GM18907 (cell line): ENCODE data around the gene NIPAL1.
"Not testable (repeated sequence)": the region's sequence is repeated elsewhere in the genome, so short reads cannot be mapped to it uniquely, and the experiment has no call there.

Source experiments
- ATAC-seq: cut with Tn5 transposase; IDR thresholded peaks from one replicate; pipeline ENCODE4 v1.9.1; 2021; ENCODE audit warnings: mild to moderate bottlenecking, moderate library complexity; ENCODE audit not compliant: unreplicated experiment

Gene NIPAL1

GRCh38 chr4:48016141-48017107, at the start of gene NIPAL1, which contains the start of gene CNGA1:
Gene NIPAL1, plus strand, starts transcription at chr4:48016772. Its CDS starts 68 bp downstream, at chr4:48016840.
Gene CNGA1, minus strand, starts transcription at chr4:48016681. Its CDS starts 63,992 bp downstream, at chr4:47952689.
- peak; percentile 89 for ATAC-seq

- no peak for ATAC-seq
These were observed 47.7 kb upstream of the NIPAL1 start for GRCh38 chr4:47968847-47969246.

GRCh38 chr4:47972181-47972580, 44.4 kb upstream of the NIPAL1 start:
- peak; percentile 76 for ATAC-seq

- ATAC-seq = no peak
These were observed 43.9 kb upstream of the NIPAL1 start for GRCh38 chr4:47972721-47973120.

- no peak for ATAC-seq
These were observed 42.0 kb upstream of the NIPAL1 start for GRCh38 chr4:47974566-47974965.

GRCh38 chr4:47990145-47990544, 26.4 kb upstream of the NIPAL1 start:
- ATAC-seq = no peak

GRCh38 chr4:47992475-47992874, 24.1 kb upstream of the NIPAL1 start:
- not testable (repeated sequence) for ATAC-seq

GRCh38 chr4:47996021-47996420, 20.6 kb upstream of the NIPAL1 start:
- ATAC-seq = no peak

- ATAC-seq = no peak
These were observed 14.3 kb upstream of the NIPAL1 start for GRCh38 chr4:48002267-48002666.

GRCh38 chr4:48003568-48003967, 13.0 kb upstream of the NIPAL1 start:
- not testable (repeated sequence) for ATAC-seq

GRCh38 chr4:48005781-48006180, 10.8 kb upstream of the NIPAL1 start:
- ATAC-seq = no peak

- ATAC-seq = no peak
These were observed 8.5 kb upstream of the NIPAL1 start for GRCh38 chr4:48008021-48008596.

- ATAC-seq = not testable (repeated sequence)
These were observed 5.7 kb upstream of the NIPAL1 start for GRCh38 chr4:48010906-48011305.

GRCh38 chr4:48011722-48012121, 4.8 kb upstream of the NIPAL1 start:
- no peak for ATAC-seq

GRCh38 chr4:48012824-48013223, 3.7 kb upstream of the NIPAL1 start:
- ATAC-seq = no peak

GRCh38 chr4:48015216-48015615, 1.4 kb upstream of the NIPAL1 start:
- ATAC-seq = no peak

- no peak for ATAC-seq
These were observed 894 bp upstream of the NIPAL1 start for GRCh38 chr4:48015678-48016077.

- ATAC-seq = peak; percentile 11
These were observed 568 bp downstream of the NIPAL1 start for GRCh38 chr4:48017108-48017571.

GRCh38 chr4:48018112-48018511, 1.5 kb downstream of the NIPAL1 start:
- no peak for ATAC-seq

- ATAC-seq = no peak
These were observed 4.5 kb downstream of the NIPAL1 start for GRCh38 chr4:48021100-48021499.

GRCh38 chr4:48022192-48022799, 5.7 kb downstream of the NIPAL1 start:
- ATAC-seq = no peak
